Stimulated activated CD8-positive, alpha-beta memory T cell treated with anti-CD3 and anti-CD28 coated beads, Interleukin-12 subunit alpha, Interleukin-12 subunit beta, amount 100 ng/mL, for 1 hour (primary cell): ENCODE data around the gene PTBP3.
"Not testable (repeated sequence)": the region's sequence is repeated elsewhere in the genome, so short reads cannot be mapped to it uniquely, and the experiment has no call there.

Experiments used
- DNase-seq: peaks from one replicate; pipeline ENCODE4 v3.0.0-alpha.2; 2020; ENCODE audit warnings: low read depth

PTBP3 gene

GRCh38 chr9:112268413-112268812 is 65.0 kb downstream of the PTBP3 start:
- DNase-seq: no peak

GRCh38 chr9:112267086-112267485 is 66.3 kb downstream of the PTBP3 start:
- DNase-seq: not testable (repeated sequence)

DNA sequence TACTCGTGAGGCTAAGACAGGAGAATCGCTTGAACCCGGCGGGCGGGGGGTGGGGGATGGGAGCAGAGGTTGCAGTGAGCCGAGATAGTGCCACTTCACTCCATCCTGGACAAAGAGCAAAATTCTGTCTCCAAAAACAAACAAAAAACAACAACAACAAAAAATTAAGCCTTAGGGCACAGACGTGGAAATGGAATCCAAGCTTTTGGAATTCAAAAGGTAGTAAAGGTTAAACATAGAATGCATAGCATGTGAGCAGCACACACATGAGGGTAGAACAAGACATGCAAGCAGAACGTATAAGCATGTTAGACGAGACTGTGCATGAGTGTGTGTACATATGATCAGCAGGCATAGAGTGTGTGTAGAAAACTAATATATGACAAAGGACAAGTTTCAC is 68.0 kb downstream of the PTBP3 start:
- DNase-seq: no peak

DNA sequence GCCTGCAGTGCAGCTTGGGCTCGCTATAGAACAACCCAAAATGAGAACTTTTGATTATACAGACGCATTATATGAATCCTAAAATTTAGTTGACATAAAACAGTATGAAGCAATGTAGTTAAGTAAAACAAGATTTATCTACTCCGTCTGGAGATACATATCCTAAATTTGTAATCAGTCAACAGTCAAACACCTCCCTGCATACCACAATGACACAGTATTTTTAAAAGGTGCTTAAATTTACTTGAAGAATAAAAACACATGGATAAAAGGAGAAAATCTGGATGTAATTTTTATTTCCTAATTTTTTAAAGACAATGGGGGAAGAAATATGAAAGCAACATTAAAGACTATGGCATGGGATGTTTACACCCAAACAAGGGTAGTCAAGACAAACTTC is 70.8 kb downstream of the PTBP3 start:
- no peak for DNase-seq

- no peak for DNase-seq
These were observed 72.3 kb downstream of the PTBP3 start for GRCh38 chr9:112261133-112261532.

DNA sequence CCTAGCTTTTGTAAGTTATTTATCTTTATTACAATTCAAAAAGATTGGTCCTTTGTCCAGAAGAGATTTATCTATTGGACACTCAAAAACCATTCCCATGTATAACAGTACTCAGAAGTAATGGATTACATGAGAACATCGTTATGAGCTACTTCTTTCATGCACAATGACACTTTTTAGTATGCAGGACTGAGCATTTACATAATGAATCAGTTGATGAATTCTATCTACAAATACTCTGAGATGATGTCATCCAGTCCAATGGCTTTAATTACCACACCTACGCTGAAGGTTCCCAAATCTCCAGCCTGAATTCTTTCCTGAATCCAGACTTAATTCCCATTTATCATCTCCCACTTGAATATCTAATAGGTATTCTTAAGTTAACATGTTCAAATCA is 75.3 kb downstream of the PTBP3 start:
- DNase-seq: no peak

DNA sequence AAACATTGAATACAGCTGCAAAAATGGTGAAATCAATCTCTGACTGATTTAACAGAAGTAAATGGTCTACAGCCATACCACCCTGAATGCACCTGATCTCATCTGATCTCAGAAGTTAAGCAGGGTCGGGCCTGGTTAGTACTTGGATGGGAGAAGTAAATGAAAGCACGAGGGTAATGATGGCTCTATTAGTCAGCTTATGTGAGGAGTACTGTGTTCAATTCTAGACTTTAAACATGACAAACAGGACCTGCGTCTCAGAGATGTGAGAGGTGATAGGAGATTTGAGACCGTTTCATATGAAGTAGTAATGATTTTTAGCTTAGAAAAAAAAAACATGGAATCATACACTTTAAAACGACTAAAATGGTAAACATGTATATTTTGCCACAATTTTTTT is 81.2 kb downstream of the PTBP3 start:
- DNase-seq: no peak

DNA sequence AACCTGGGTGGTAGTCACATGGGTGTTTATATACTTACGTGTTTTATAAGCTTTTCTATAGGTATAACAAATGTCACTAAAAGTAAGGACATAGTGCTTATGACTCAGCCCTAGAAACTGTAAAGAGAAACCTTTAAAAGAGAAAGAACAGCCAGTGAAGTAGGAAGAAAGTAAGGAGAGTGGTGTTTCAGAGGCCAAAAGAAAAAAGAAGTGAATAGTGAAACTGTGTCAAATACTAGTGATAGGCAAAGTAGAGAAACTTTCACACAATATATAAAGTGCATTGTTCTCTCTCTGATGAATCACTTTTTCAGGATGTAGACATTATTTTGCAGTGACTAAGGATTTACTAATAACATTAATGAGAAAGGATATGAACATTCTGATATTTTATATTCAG is 84.1 kb downstream of the PTBP3 start:
- no peak for DNase-seq

DNA sequence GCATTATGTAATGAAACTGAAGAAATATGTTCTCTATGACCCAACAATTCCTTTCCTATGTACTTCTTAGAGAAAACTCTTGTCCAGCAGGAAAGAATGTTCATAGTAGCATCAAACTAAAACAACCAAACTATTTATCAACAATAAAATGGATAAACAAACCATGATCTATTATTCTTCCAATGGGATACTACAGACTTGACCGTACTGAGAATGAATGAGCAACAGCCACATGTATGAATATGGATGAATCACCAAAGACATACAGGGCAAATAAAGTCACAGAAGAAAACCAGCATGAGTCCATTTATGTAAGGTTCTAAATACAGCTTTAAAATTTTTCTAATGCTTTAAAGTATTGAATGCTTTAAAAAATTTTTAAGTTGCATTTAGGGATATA is 84.7 kb downstream of the PTBP3 start:
- DNase-seq: no peak

DNA sequence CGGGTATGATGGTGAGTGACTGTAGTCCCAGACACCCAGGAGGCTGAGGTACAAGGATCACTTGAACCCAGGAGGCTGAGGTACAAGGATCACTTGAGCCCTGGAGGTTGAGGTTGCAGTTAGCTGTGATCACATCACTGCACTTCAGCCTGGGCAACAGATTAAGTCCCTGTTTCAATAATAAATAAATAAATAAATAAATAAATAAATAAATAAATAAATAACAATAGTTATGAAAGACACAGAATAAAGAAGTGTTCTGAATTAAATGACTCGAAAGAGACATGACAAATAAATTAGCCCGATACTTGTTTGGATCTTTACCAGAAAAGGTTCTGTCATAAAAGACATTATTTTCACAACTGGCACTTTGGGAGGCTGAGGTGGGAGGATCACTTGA is 86.3 kb downstream of the PTBP3 start:
- DNase-seq: no peak

- DNase-seq: no peak
These were observed 88.3 kb downstream of the PTBP3 start for GRCh38 chr9:112245126-112245525.

- DNase-seq: no peak
These were observed 91.1 kb downstream of the PTBP3 start for GRCh38 chr9:112242147-112242804.

DNA sequence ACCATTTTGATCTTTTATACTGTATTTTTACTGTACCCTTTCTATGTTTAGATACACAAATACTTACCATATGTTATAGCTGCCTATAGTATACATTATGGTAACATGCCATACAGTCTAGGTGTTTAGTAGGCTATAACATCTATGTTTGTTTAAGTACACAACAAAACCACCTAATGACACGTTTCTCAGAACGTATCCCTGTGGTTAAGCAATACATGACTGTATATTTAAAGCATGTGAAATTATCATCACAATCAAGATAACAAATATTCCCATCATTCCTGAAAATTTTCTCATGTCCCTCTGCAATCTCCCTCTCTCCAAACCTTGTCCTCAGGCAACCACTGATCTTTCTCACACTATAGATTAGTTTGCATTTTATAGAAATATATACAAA is 91.9 kb downstream of the PTBP3 start:
- no peak for DNase-seq

GRCh38 chr9:112239708-112240107 is 93.7 kb downstream of the PTBP3 start:
- no peak for DNase-seq

DNA sequence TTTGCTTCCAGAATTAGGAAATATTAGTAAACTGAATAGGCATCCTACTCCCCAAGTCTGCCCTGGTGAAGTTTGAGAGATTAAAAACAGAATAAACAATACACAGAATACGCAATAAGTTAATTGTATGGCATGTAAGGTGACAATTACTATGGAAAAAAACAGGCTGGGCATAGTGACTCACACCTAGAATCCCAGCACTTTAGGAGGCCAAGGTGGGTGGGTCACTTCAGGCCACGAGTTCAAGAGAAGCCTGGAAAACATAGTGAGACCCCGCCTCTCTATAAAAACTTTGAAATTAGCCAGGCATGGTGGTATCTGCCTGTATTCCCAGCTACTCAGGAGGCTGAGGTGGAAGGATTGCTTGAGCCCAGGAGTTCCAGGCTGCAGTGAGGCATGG is 94.1 kb downstream of the PTBP3 start:
- DNase-seq: no peak

- no peak for DNase-seq
These were observed 98.6 kb downstream of the PTBP3 start for GRCh38 chr9:112234779-112235178.

DNA sequence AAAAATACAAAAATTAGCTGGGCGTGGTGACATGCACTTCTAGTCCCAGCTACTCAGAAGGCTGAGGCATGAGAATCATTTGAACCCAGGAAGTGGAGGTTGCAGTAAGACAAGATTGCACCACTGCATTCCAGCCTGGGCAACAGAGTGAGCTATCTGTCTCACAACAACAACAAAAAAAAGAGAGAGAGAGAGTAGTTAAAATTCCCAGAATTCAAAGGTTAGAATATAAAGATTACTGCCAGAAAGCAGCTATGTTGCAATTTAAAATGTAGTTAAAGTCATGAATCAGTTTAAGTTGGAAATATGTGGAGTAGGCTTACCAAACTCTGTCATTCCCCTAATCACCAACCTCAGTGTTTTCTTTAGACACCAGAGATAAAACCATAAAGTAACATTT is 99.7 kb downstream of the PTBP3 start:
- DNase-seq: no peak

DNA sequence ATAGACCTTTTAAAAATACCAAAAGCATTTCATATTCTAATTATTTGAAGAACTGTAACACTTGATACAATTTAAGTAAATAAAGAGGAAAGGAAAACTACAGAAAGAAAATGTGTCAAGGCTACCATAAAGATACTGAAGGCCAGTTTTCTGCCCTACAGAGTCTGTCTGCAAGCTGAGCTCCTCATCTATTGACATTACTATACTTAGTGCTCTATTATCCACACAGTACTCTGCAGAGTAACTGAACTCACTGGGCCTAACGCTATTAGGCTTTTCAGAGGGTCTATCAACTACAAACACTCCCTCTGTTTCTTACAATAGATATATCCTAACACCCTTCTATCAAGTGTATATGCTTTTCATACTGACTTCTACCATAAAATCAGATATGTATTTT is 101.2 kb downstream of the PTBP3 start:
- no peak for DNase-seq

DNA sequence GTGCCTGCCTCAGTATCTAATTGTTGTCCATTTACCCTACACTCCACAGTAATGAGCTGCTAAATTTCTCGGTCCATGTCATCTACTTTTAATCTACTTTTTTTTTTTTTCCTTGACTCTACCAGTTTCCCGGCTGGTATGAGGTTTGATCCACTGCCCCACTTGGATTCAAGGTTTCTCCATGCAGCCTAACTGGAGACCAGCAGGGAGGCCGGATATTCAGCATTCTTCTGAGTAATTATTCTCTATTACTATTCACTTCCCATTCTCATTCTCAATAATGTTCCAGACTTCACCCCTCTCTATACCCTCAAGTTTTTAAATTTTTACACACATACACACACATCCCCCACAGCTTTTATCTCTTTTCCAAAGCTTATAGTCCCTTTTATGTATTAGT is 107.3 kb downstream of the PTBP3 start:
- DNase-seq: no peak

- no peak for DNase-seq
These were observed 108.8 kb downstream of the PTBP3 start for GRCh38 chr9:112224401-112225289.

DNA sequence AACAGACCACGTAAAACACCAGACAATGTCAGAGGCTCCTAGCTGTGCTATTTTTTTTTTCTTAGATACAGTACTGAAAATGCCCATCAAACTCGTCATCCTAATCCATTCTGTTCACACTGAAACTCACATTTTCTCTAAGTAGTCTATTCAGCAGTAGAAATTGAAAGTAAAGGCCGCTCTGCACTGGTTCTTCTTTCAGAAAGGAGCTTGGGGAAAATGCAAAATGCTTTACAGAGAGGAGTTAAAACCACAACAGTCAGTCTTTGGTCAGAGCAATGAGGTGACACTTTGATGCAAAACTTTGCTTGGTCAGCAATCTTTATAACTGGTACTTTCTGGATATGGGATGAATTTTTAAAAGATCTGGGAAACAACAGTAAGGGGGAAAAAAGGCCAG is 114.5 kb downstream of the PTBP3 start:
- DNase-seq: no peak

DNA sequence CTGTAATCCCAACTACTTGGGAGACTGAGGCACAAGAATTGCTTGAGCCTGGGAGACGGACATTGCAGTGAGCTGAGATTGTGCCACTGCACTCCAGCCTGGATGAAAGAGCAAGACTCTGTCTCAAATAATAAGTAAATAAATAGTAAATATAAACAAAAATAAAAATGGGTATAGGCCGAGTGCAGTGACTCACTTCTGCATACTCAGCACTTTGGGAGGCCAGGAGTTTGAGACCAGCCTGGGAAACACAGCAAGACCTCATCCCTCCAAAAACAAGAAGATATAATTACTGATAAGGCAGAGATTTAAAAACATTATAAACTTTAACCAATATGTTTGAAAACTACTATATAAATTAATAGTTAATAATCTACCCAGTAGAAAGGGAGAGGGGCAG is 120.5 kb downstream of the PTBP3 start:
- no peak for DNase-seq

- no peak for DNase-seq
These were observed 126.0 kb downstream of the PTBP3 start for GRCh38 chr9:112207451-112207850.

- DNase-seq: no peak
These were observed 129.9 kb downstream of the PTBP3 start for GRCh38 chr9:112203536-112203935.
